Inflammatory macrophage treated with lipopolysaccharide for 4 hours (primary cell): ENCODE measurements around the gene SRP19.
A peak's percentile ranks its signal among the peaks of the same experiment; 100 is the strongest.
"Not testable (repeated sequence)": the region's sequence is repeated elsewhere in the genome, so short reads cannot be mapped to it uniquely, and the experiment has no call there.

Experiments used
- DNase-seq: peaks from one replicate; pipeline ENCODE4 v3.0.0-alpha.2; 2020

The SRP19 gene

GRCh38 chr5:112876362-112876761 lies 15.3 kb downstream of the SRP19 start:
- no peak for DNase-seq

- DNase-seq, result no peak
Measured at GRCh38 chr5:112878101-112878500, 17.0 kb downstream of the SRP19 start.

GRCh38 chr5:112878760-112879159 lies 17.7 kb downstream of the SRP19 start:
- no peak for DNase-seq

GRCh38 chr5:112880219-112880964 lies 19.3 kb downstream of the SRP19 start:
- DNase-seq, result no peak

- no peak for DNase-seq
Measured at GRCh38 chr5:112883192-112883591, 22.1 kb downstream of the SRP19 start.

- DNase-seq, result no peak
Measured at GRCh38 chr5:112885001-112885400, 23.9 kb downstream of the SRP19 start.

GRCh38 chr5:112886975-112887374 lies 25.9 kb downstream of the SRP19 start:
- DNase-seq, result no peak

- not testable (repeated sequence) for DNase-seq
Measured at GRCh38 chr5:112892066-112892465, 31.0 kb downstream of the SRP19 start.

- DNase-seq, result no peak
Measured at GRCh38 chr5:112892776-112893175, 31.7 kb downstream of the SRP19 start.

- no peak for DNase-seq
Measured at GRCh38 chr5:112895682-112896081, 34.6 kb downstream of the SRP19 start.

GRCh38 chr5:112902561-112902960 lies 41.5 kb downstream of the SRP19 start:
- DNase-seq, result no peak

GRCh38 chr5:112904996-112905395 lies 43.9 kb downstream of the SRP19 start:
- DNase-seq, result peak; percentile 31

GRCh38 chr5:112906637-112907036 lies 45.5 kb downstream of the SRP19 start:
- DNase-seq, result no peak

- no peak for DNase-seq
Measured at GRCh38 chr5:112907166-112907631, 46.1 kb downstream of the SRP19 start.

- no peak for DNase-seq
Measured at GRCh38 chr5:112908854-112909253, 47.8 kb downstream of the SRP19 start.

- DNase-seq, result no peak
Measured at GRCh38 chr5:112910529-112910928, 49.4 kb downstream of the SRP19 start.

GRCh38 chr5:112914584-112914983 lies 53.5 kb downstream of the SRP19 start:
- DNase-seq, result no peak

GRCh38 chr5:112915831-112916230 lies 54.7 kb downstream of the SRP19 start:
- DNase-seq, result no peak

GRCh38 chr5:112917453-112917995 lies 56.4 kb downstream of the SRP19 start:
- peak; percentile 15 for DNase-seq

- DNase-seq, result no peak
Measured at GRCh38 chr5:112918136-112918535, 57.0 kb downstream of the SRP19 start.

GRCh38 chr5:112918679-112919078 lies 57.6 kb downstream of the SRP19 start:
- DNase-seq, result no peak
